Measurements from ENCODE around the gene DNAJA4.

GRCh38 chr15:78265137-78265460 lies 737 bp downstream of the DNAJA4 start:
- TF ChIP-seq CTCF (conservative IDR thresholded peaks at IDR 0.05; ENCODE audit: low read length) = no peak
- no peak for TF ChIP-seq EZH2phosphoT487 (IDR thresholded peaks at IDR 0.05; ENCODE audit: borderline replicate concordance, low read depth, low read length)
